AG09319 (cell line): ENCODE measurements around the gene ELMO1.

Experiments used
- DNase-seq: peaks from one replicate; pipeline ENCODE4 v3.0.0-alpha.2; 2010; ENCODE audit warnings: low read depth; ENCODE audit errors: extremely low read depth
- TF ChIP-seq, protein P1 (sequence below): IDR thresholded peaks from 2 replicates; pipeline ENCODE4 v1.5.1; 2011; ENCODE audit warnings: low read depth, mild to moderate bottlenecking, inconsistent platforms, low read length, moderate library complexity

Gene ELMO1

DNA sequence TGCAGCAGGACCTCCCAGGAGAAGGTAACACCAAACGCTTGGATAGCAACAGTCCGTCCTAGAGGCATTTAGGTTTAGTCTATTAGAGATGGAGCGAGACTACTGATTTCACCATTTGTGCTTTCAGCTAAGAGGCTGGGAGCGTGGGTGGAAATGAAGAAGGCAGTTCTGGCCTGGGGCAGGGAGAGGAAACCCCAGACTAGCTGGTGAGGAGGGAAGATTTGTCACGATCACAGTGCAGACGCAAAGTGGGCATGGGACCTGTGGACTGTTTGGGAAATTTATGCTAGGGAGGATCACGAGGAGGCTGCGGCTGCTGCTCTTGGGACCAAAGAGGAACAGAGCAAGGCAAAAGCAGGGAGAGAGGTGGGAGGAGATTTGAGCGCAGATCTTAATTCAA is 594.0 kb downstream of the ELMO1 start:
- no peak for DNase-seq
- TF ChIP-seq, protein P1, sequence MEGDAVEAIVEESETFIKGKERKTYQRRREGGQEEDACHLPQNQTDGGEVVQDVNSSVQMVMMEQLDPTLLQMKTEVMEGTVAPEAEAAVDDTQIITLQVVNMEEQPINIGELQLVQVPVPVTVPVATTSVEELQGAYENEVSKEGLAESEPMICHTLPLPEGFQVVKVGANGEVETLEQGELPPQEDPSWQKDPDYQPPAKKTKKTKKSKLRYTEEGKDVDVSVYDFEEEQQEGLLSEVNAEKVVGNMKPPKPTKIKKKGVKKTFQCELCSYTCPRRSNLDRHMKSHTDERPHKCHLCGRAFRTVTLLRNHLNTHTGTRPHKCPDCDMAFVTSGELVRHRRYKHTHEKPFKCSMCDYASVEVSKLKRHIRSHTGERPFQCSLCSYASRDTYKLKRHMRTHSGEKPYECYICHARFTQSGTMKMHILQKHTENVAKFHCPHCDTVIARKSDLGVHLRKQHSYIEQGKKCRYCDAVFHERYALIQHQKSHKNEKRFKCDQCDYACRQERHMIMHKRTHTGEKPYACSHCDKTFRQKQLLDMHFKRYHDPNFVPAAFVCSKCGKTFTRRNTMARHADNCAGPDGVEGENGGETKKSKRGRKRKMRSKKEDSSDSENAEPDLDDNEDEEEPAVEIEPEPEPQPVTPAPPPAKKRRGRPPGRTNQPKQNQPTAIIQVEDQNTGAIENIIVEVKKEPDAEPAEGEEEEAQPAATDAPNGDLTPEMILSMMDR = no peak

GRCh38 chr7:36852931-36853330 is 595.7 kb downstream of the ELMO1 start:
- DNase-seq = no peak
- TF ChIP-seq, protein P1 = no peak

- DNase-seq = no peak
- TF ChIP-seq, protein P1 = no peak
These were observed 596.6 kb downstream of the ELMO1 start for GRCh38 chr7:36852017-36852416.

GRCh38 chr7:36851382-36851781 is 597.3 kb downstream of the ELMO1 start:
- TF ChIP-seq, protein P1 = no peak
- no peak for DNase-seq

GRCh38 chr7:36847946-36848345 is 600.7 kb downstream of the ELMO1 start:
- TF ChIP-seq, protein P1 = no peak
- DNase-seq = no peak

GRCh38 chr7:36844374-36844773 is 604.3 kb downstream of the ELMO1 start:
- DNase-seq = no peak
- TF ChIP-seq, protein P1 = no peak

- TF ChIP-seq, protein P1 = no peak
- DNase-seq = no peak
These were observed 607.8 kb downstream of the ELMO1 start for GRCh38 chr7:36840904-36841303.
